GM23338 (cell line): Measurements from ENCODE around the gene OR14C36. TPM values are rescaled to one million over a fixed set of nuclear protein-coding genes. Genes with fewer than 3 reads are reported as not detected.

Experiments
- polyA plus RNA-seq: library from polyadenylated mRNA; unstranded; fragments of >200 nt; fragmentation: Nextera tagmentation; extraction: Ambion mirVana; gene quantifications from 2 replicates; pipeline ENCODE4 v1.2.1, GENCODE V29; 2016
- total RNA-seq: library from RNA; depleted of rRNA; stranded (reverse); fragments of >200 nt; shearing (Covaris generic); gene quantifications from 2 replicates; pipeline ENCODE4 v1.2.3, GENCODE V29; 2014; rRNA removed

Gene OR14C36
- total and polyA plus RNA-seq, 2 experiments from 2014 or later: not detected

Other genes starting within 250 kb of the OR14C36 start
- not detected in 2 replicates for gene OR2M5, start 203.6 kb upstream of the OR14C36 start, total RNA-seq
- gene OR2M5, start 203.6 kb upstream of the OR14C36 start, polyA plus RNA-seq: not detected in 2 replicates
- gene OR2M2, start 174.0 kb upstream of the OR14C36 start, total RNA-seq: not detected in 2 replicates
- not detected in 2 replicates for gene OR2M2, start 174.0 kb upstream of the OR14C36 start, polyA plus RNA-seq
- not detected in 2 replicates for gene OR2M3, start 151.5 kb upstream of the OR14C36 start, total RNA-seq
- not detected in 2 replicates for gene OR2M3, start 151.5 kb upstream of the OR14C36 start, polyA plus RNA-seq
- not detected in 2 replicates for gene OR2M4, start 117.4 kb upstream of the OR14C36 start, total RNA-seq
- not detected in 2 replicates for gene OR2M4, start 117.4 kb upstream of the OR14C36 start, polyA plus RNA-seq
- gene OR2T33, start 70.8 kb upstream of the OR14C36 start, total RNA-seq: 0.28 TPM in 1 of 2 replicates, not detected in the other
- 0.32 TPM in 1 of 2 replicates, not detected in the other for gene OR2T33, start 70.8 kb upstream of the OR14C36 start, polyA plus RNA-seq
- gene OR2T12, start 45.4 kb upstream of the OR14C36 start, total RNA-seq: not detected in 2 replicates
- not detected in 2 replicates for gene OR2T12, start 45.4 kb upstream of the OR14C36 start, polyA plus RNA-seq
- gene OR2M7, start 24.2 kb upstream of the OR14C36 start, total RNA-seq: not detected in 2 replicates
- gene OR2M7, start 24.2 kb upstream of the OR14C36 start, polyA plus RNA-seq: not detected in 2 replicates
- gene OR2T4, start 12.9 kb downstream of the OR14C36 start, total RNA-seq: not detected in 2 replicates
- not detected in 2 replicates for gene OR2T4, start 12.9 kb downstream of the OR14C36 start, polyA plus RNA-seq
- not detected in 2 replicates for gene OR2T6, start 27.0 kb downstream of the OR14C36 start, total RNA-seq
- gene OR2T6, start 27.0 kb downstream of the OR14C36 start, polyA plus RNA-seq: not detected in 2 replicates
- not detected in 2 replicates for gene OR2T1, start 54.3 kb downstream of the OR14C36 start, total RNA-seq
- gene OR2T1, start 54.3 kb downstream of the OR14C36 start, polyA plus RNA-seq: not detected in 2 replicates
- not detected in 2 replicates for gene OR2T2, start 96.9 kb downstream of the OR14C36 start, total RNA-seq
- not detected in 2 replicates for gene OR2T2, start 96.9 kb downstream of the OR14C36 start, polyA plus RNA-seq
- gene OR2T3, start 124.6 kb downstream of the OR14C36 start, total RNA-seq: not detected in 2 replicates
- not detected in 2 replicates for gene OR2T3, start 124.6 kb downstream of the OR14C36 start, polyA plus RNA-seq
- not detected in 2 replicates for gene OR2T5, start 139.8 kb downstream of the OR14C36 start, total RNA-seq
- gene OR2T5, start 139.8 kb downstream of the OR14C36 start, polyA plus RNA-seq: not detected in 2 replicates
- gene OR2G6, start 159.3 kb downstream of the OR14C36 start, total RNA-seq: not detected in 2 replicates
- not detected in 2 replicates for gene OR2G6, start 159.3 kb downstream of the OR14C36 start, polyA plus RNA-seq
- gene OR2T29, start 214.0 kb downstream of the OR14C36 start, total RNA-seq: not detected in 2 replicates
- not detected in 2 replicates for gene OR2T29, start 214.0 kb downstream of the OR14C36 start, polyA plus RNA-seq
- not detected in 2 replicates for gene OR2T34, start 226.0 kb downstream of the OR14C36 start, total RNA-seq
- gene OR2T34, start 226.0 kb downstream of the OR14C36 start, polyA plus RNA-seq: not detected in 2 replicates
- not detected in 2 replicates for gene OR2T10, start 248.9 kb downstream of the OR14C36 start, total RNA-seq
- gene OR2T10, start 248.9 kb downstream of the OR14C36 start, polyA plus RNA-seq: not detected in 2 replicates